HG03066 (cell line): Measurements from ENCODE around the gene KRTAP10-11.

ENCODE experiments used
- ATAC-seq: cut with Tn5 transposase; IDR thresholded peaks from one replicate; pipeline ENCODE4 v1.9.1; 2021; ENCODE audit warnings: low read depth; ENCODE audit not compliant: unreplicated experiment

The KRTAP10-11 gene

GRCh38 chr21:44691686-44692085 lies 45.5 kb downstream of the KRTAP10-11 start:
- ATAC-seq = no peak

GRCh38 chr21:44692798-44693512 lies 46.7 kb downstream of the KRTAP10-11 start:
- ATAC-seq = no peak

DNA sequence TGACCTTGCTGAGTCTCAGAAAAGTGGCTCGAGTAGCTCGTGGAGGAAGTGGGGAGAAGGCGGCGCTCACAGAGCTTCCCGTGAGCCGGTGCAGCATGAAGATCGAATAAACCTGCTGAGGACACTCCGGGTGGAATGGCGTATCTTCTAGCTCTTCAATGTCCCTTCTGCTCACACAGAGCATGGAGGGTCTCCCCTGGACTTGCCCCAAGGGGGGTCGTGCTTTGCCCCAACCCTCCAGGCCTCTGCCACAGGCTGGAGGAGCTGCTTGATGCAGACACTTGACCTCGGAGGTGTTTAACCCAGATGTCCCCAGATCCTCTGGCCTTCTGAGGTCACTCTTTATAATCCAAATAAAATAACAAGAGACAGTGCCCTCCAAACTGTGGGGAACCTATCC lies 48.6 kb downstream of the KRTAP10-11 start:
- no peak for ATAC-seq

- no peak for ATAC-seq
These were observed 49.0 kb downstream of the KRTAP10-11 start for GRCh38 chr21:44695184-44695583.

DNA sequence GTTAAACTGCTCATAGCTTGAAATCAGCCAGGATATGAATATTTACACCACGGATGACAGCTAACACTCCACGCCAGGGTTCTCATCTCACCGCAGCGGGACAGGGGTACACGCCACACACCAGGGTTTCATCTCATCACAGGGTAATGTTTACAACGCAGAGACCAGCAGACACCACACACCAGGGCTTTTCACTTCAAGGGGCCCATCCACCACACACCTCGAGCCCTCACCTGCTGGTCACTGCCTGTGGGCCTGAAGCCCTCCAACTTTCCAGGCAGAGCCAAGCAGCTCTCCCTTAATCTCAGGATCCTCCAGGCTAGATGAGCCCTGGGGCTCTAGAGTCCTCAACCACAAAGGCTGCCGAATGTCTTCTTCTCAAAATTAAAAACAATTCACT lies 49.4 kb downstream of the KRTAP10-11 start:
- ATAC-seq = no peak

DNA sequence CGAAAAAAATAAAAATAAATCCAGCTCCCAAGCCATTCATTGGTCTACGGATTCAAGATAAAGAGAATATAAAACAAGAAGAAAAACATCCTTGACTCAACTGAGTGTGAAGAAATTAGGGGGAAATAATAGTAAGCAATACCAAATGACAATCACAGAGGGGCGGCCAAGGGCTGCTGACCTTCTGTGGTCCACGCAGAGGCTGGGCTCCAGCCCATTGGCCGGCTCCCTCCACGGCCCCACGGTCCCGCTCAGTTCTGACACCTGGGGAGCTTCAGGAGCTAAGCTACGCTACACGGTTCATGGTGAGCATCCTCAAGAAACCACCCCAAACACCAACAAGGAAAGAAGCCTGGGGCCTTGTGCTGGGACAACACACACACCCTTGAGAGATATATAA lies 50.4 kb downstream of the KRTAP10-11 start:
- ATAC-seq = no peak
